Prostate gland (tissue), 2 donors: ENCODE data around the gene PTGER4. TPM values are rescaled to one million over a fixed set of nuclear protein-coding genes. Genes with fewer than 3 reads are reported as not detected.

Experiments used
- DNase-seq: peaks from one replicate; pipeline ENCODE4 v3.0.0-alpha.2; 2019; ENCODE audit warnings: low spot score
- H3K27ac ChIP-seq, 2 donors: fragments of 200-600 bp; sonication (generic); 2 replicates each; pipeline ENCODE4 v1.5.1; 2017 to 2019
- H3K27me3 ChIP-seq: fragments of 200-600 bp; sonication (generic); replicated peaks from 2 replicates; pipeline ENCODE4 v1.5.1; 2019; ENCODE audit not compliant: insufficient read depth
- H3K36me3 ChIP-seq, 2 donors: fragments of 200-600 bp; sonication (generic); 1 replicate in 1 of 2; 2 replicates in 1 of 2; pipeline versions ENCODE4 v1.5.1 to v1.8.1; 2017 to 2019
- H3K4me1 ChIP-seq: fragments of 200-600 bp; sonication (generic); replicated peaks from 2 replicates; pipeline ENCODE4 v1.5.1; 2019
- H3K4me3 ChIP-seq, 2 donors: fragments of 200-600 bp; sonication (generic); 2 replicates each; pipeline ENCODE4 v1.5.1; 2017 to 2019
- H3K9me3 ChIP-seq: fragments of 200-600 bp; sonication (generic); 2 replicates; pipeline ENCODE4 v1.5.1; 2017
- CTCF ChIP-seq, 4 experiments: fragments of 200-600 bp in 2 of 4; fragments of 450-650 bp in 2 of 4; sonication (generic) in 2 of 4; IDR thresholded peaks; 1 replicate in 3 of 4; 2 replicates in 1 of 4; pipeline ENCODE4 v1.5.1; 2016 to 2019; ENCODE audit warnings: antibody characterized with exemption in 4 of 4, mild to moderate bottlenecking in 2 of 4, moderate library complexity in 2 of 4
- POLR2A ChIP-seq: fragments of 450-650 bp; IDR thresholded peaks from one replicate; pipeline ENCODE4 v1.6.1; 2016; ENCODE audit warnings: antibody characterized with exemption, mild to moderate bottlenecking
- POLR2AphosphoS5 ChIP-seq: sonication (generic); formaldehyde crosslinking; IDR thresholded peaks from one replicate; pipeline ENCODE4 v1.6.1; 2017; ENCODE audit warnings: antibody characterized with exemption
- WGBS: methylation state at CpG from one replicate; pipeline ENCODE4 v1.1.5; 2018; 5-methylcytosine and 5-hydroxymethylcytosine counted together
- intact Hi-C: fragments of 100-400 bp; cut with DNase I; formaldehyde crosslinking; loops from one replicate; pipeline ENCODE4 v1.14.2; 2022
- total RNA-seq, 2 donors: library from RNA; depleted of rRNA; stranded (reverse); fragments of >200 nt; gene quantifications; one replicate each; pipeline ENCODE4 v1.1.0, GENCODE V29; 2016

The PTGER4 gene
- total RNA-seq, 2 donors from 2014 or later, result 22.0 to 78.3 TPM

GRCh38 chr5:40646266-40646665, 33.4 kb upstream of the PTGER4 start:
- DNase-seq, result no peak
- no peaks in the 10 kb centered on the region for H3K36me3 ChIP-seq
- no peaks in the 10 kb centered on the region for H3K9me3 ChIP-seq
- no peak overlapping the region for H3K4me3 ChIP-seq
- H3K4me1 ChIP-seq, result no peaks in the 10 kb centered on the region
- intact Hi-C loops, result no loop called here
- WGBS, result 35% methylated on average over 3 of the region's 3 CpGs
- H3K27me3 ChIP-seq, result no peaks in the 10 kb centered on the region
- no peak overlapping the region for H3K27ac ChIP-seq
- TF ChIP-seq POLR2A, result no peak
- TF ChIP-seq POLR2AphosphoS5, result no peak
- no peak for TF ChIP-seq CTCF (IDR thresholded peaks at IDR 0.05)

GRCh38 chr5:40648150-40648549, 31.6 kb upstream of the PTGER4 start:
- DNase-seq, result no peak
- Histone ChIP-seq H3K4me1 (no peaks in the 10 kb centered on the region), H3K36me3 (no peaks in the 10 kb centered on the region), H3K27ac (no peak overlapping the region), H3K4me3 (no peak overlapping the region), H3K9me3 (no peaks in the 10 kb centered on the region), H3K27me3 (no peaks in the 10 kb centered on the region)
- WGBS, result 91% methylated on average over 1 of the region's 1 CpG
- intact Hi-C loops, result no loop called here
- TF ChIP-seq CTCF (IDR thresholded peaks at IDR 0.05) (no peak), POLR2AphosphoS5 (no peak), POLR2A (no peak)

GRCh38 chr5:40649463-40650030, 30.2 kb upstream of the PTGER4 start:
- Histone ChIP-seq H3K27ac (no peak overlapping the region), H3K4me1 (no peaks in the 10 kb centered on the region), H3K27me3 (no peaks in the 10 kb centered on the region), H3K36me3 (no peaks in the 10 kb centered on the region), H3K9me3 (no peaks in the 10 kb centered on the region), H3K4me3 (no peak overlapping the region)
- no peak for TF ChIP-seq POLR2A
- no peak for TF ChIP-seq POLR2AphosphoS5
- no peak for TF ChIP-seq CTCF (IDR thresholded peaks at IDR 0.05)
- DNase-seq, result no peak
- intact Hi-C loops, result no loop called here
- 74% methylated on average over 4 of the region's 4 CpGs for WGBS

- TF ChIP-seq POLR2A (no peak), POLR2AphosphoS5 (no peak)
- H3K4me3 ChIP-seq, result no peak overlapping the region
- H3K27ac ChIP-seq, result no peak overlapping the region
- no peaks in the 10 kb centered on the region for H3K36me3 ChIP-seq
- no peaks in the 10 kb centered on the region for H3K4me1 ChIP-seq
- H3K9me3 ChIP-seq, result no peaks in the 10 kb centered on the region
- WGBS, result 92% methylated on average over 3 of the region's 3 CpGs
- H3K27me3 ChIP-seq, result no peaks in the 10 kb centered on the region
- no peak for DNase-seq
- intact Hi-C loops, result no loop called here
Observed at GRCh38 chr5:40651201-40651600, 28.5 kb upstream of the PTGER4 start.

- intact Hi-C loops, result no loop called here
- no peaks in the 10 kb centered on the region for H3K9me3 ChIP-seq
- WGBS, result 86% methylated on average over 8 of the region's 8 CpGs
- H3K36me3 ChIP-seq, result no peaks in the 10 kb centered on the region
- no peaks in the 10 kb centered on the region for H3K27me3 ChIP-seq
- H3K4me3 ChIP-seq, result no peak overlapping the region
- no peaks in the 10 kb centered on the region for H3K4me1 ChIP-seq
- TF ChIP-seq POLR2A (no peak), CTCF (IDR thresholded peaks at IDR 0.05) (no peak), POLR2AphosphoS5 (no peak)
- H3K27ac ChIP-seq, result no peak overlapping the region
- DNase-seq, result no peak
Observed at GRCh38 chr5:40652441-40653220, 27.1 kb upstream of the PTGER4 start.
